Endothelial cell of umbilical vein (primary cell): ENCODE results near the gene PARP1.

Source experiments
- EZH2 ChIP-seq: IDR thresholded peaks from 2 replicates; pipeline ENCODE4 v1.6.1; 2012; ENCODE audit warnings: borderline replicate concordance, low read depth, mild to moderate bottlenecking, moderate library complexity, low read length, inconsistent platforms; ENCODE audit not compliant: severe bottlenecking
- MYC ChIP-seq: IDR thresholded peaks from one replicate; pipeline ENCODE4 v1.6.1; 2011; ENCODE audit warnings: mild to moderate bottlenecking, low read depth, low read length
- POLR2A ChIP-seq: IDR thresholded peaks from 2 replicates; pipeline ENCODE4 v1.6.1; 2012; ENCODE audit warnings: low read depth, mild to moderate bottlenecking, control low read depth, low read length
- POLR2AphosphoS5 ChIP-seq: IDR thresholded peaks from 2 replicates; pipeline ENCODE4 v1.6.1; 2012; ENCODE audit warnings: low read depth, mild to moderate bottlenecking, control low read depth, low read length, moderate library complexity; ENCODE audit not compliant: insufficient read depth
- TF ChIP-seq, protein P1 (sequence below), 2 donors: IDR thresholded peaks; 1 replicate in 1 of 2; 2 replicates in 1 of 2; pipeline ENCODE4 v1.5.1; 2011; ENCODE audit warnings: low read length in 2 of 2, mild to moderate bottlenecking in 2 of 2, moderate library complexity in 2 of 2, control low read depth in 1 of 2, inconsistent platforms in 1 of 2, low read depth in 1 of 2; ENCODE audit not compliant: insufficient read depth in 1 of 2; ENCODE audit errors: extremely low read depth in 1 of 2
- TF ChIP-seq, protein P2 (sequence below): IDR thresholded peaks from 2 replicates; pipeline ENCODE4 v1.6.1; 2011; ENCODE audit not compliant: insufficient read depth, insufficient read length

DNA sequence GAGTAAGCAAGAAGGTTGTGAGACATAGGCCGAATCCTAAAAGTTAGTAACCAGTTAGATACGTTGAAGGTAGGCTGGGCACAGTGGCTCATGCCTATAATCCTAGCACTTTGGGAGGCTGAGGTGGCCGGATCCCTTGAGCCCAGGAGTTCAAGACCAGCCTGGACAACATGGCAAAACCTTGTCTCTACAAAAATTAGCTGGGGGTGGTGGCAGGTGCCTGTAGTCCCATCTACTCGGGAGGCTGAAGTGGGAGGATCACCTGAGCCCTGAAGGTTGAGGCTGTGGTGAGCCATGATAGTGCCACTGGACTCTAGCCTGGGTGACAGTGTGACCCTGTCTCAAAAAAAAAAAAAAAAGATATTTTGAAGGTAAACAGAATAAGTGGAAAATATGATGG is 1.5 kb upstream of the PARP1 start:
- TF ChIP-seq, protein P1, sequence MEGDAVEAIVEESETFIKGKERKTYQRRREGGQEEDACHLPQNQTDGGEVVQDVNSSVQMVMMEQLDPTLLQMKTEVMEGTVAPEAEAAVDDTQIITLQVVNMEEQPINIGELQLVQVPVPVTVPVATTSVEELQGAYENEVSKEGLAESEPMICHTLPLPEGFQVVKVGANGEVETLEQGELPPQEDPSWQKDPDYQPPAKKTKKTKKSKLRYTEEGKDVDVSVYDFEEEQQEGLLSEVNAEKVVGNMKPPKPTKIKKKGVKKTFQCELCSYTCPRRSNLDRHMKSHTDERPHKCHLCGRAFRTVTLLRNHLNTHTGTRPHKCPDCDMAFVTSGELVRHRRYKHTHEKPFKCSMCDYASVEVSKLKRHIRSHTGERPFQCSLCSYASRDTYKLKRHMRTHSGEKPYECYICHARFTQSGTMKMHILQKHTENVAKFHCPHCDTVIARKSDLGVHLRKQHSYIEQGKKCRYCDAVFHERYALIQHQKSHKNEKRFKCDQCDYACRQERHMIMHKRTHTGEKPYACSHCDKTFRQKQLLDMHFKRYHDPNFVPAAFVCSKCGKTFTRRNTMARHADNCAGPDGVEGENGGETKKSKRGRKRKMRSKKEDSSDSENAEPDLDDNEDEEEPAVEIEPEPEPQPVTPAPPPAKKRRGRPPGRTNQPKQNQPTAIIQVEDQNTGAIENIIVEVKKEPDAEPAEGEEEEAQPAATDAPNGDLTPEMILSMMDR (IDR thresholded peaks at IDR 0.05; ENCODE audit: extremely low read depth in 1 of 2, insufficient read depth in 1 of 2, low read depth in 1 of 2, low read length in 2 of 2): no peak
- TF ChIP-seq, protein P2, sequence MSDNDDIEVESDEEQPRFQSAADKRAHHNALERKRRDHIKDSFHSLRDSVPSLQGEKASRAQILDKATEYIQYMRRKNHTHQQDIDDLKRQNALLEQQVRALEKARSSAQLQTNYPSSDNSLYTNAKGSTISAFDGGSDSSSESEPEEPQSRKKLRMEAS: no peak
- TF ChIP-seq POLR2AphosphoS5 (no peak), POLR2A (no peak), EZH2 (no peak), MYC (no peak)
